ENCODE data around the gene RHOF. TPM values are rescaled to one million over a fixed set of nuclear protein-coding genes. Genes with fewer than 3 reads are reported as not detected.

RHOF gene
- total and polyA plus RNA-seq, 8 donors, result 3.2 to 105 (median 23.3) TPM

DNA sequence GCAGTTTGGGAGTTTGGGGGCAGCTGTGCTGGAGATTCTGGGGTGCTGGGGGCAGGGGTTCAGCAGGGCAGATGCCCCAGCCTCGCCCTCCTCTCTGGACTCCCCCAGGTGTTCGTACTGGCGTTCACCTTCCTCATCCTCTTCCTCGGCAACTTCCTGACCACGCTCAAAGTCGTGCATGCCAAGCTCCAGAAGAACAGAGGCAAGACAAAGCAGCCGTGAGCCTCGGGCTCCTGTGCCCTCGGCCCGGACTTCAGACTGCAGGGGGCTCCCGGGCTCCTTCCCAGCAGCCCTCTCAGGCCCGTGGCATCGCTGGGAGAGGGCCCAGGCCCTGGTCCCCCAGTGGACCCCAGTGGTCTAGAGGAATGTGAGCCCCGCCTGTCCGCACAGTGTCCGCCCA, 18.0 kb downstream of the RHOF start:
- Histone ChIP-seq H3K4me1 (peaks cover 8 to 27% (median 13%) of the 10 kb centered on the region in 4 donors), H3K4me3 (no peak overlapping the region), H3K27ac (peak overlapping the region in 1 of 5 donors; percentile 41), H3K27me3 (no peaks in the 10 kb centered on the region), H3K36me3 (peaks cover 3 to 29% (median 23%) of the 10 kb centered on the region in 4 donors), H3K9me3 (no peaks in the 10 kb centered on the region)
- WGBS, 5 donors, result 79 to 95% (median 85%) methylated on average over 4 to 16 of the region's 16 CpGs
- no peak for DNase-seq
- no peak for TF ChIP-seq POLR2AphosphoS5 (IDR thresholded peaks at IDR 0.05)
- TF ChIP-seq EP300 (IDR thresholded peaks at IDR 0.05), result no peak
- no peak for TF ChIP-seq CTCF (IDR thresholded peaks at IDR 0.05)
- TF ChIP-seq POLR2A (IDR thresholded peaks at IDR 0.05), result no peak
- intact Hi-C loops (cut with DNase I; ENCODE audit: low total_unique reads), result loop anchor here (5.0 kb wide), 1 partner anchor 37 kb away; no protein-coding TSS in a partner anchor

GRCh38 chr12:121774968-121775474, 18.5 kb downstream of the RHOF start:
- intact Hi-C loops (cut with DNase I; ENCODE audit: low total_unique reads), result loop anchor here (5.0 kb wide), 2 partner anchors 37 to 78 kb away; no protein-coding TSS in a partner anchor
- Histone ChIP-seq H3K36me3 (peaks cover 0 to 24% (median 19%) of the 10 kb centered on the region in 4 donors), H3K4me1 (peaks cover 8 to 27% (median 13%) of the 10 kb centered on the region in 4 donors), H3K27me3 (no peaks in the 10 kb centered on the region), H3K4me3 (no peak overlapping the region), H3K9me3 (no peaks in the 10 kb centered on the region), H3K27ac (peak overlapping the region in 1 of 5 donors; percentile 41)
- TF ChIP-seq POLR2AphosphoS5 (IDR thresholded peaks at IDR 0.05), result no peak
- no peak for TF ChIP-seq EP300 (IDR thresholded peaks at IDR 0.05)
- no peak for TF ChIP-seq POLR2A (IDR thresholded peaks at IDR 0.05)
- TF ChIP-seq CTCF (IDR thresholded peaks at IDR 0.05), result no peak
- DNase-seq, result no peak
- WGBS, 5 donors, result 80 to 89% (median 87%) methylated on average over 9 to 14 of the region's 14 CpGs

GRCh38 chr12:121773011-121773777, 20.3 kb downstream of the RHOF start:
- intact Hi-C loops (cut with DNase I; ENCODE audit: low total_unique reads), result loop anchor here (5.0 kb wide), 1 partner anchor 76 kb away; no protein-coding TSS in a partner anchor
- 28 to 37% (median 31%) methylated on average over 14 of the region's 14 CpGs for WGBS, 5 donors
- Histone ChIP-seq H3K27me3 (no peaks in the 10 kb centered on the region), H3K9me3 (no peaks in the 10 kb centered on the region), H3K4me3 (no peak overlapping the region), H3K36me3 (peaks cover 0 to 7% (median 2%) of the 10 kb centered on the region in 4 donors), H3K4me1 (peaks cover 8 to 34% (median 18%) of the 10 kb centered on the region in 4 donors), H3K27ac (peak overlapping the region in 2 of 5 donors; percentile 40 to 61)
- peak; percentile 79 to 91 for DNase-seq
- TF ChIP-seq CTCF (IDR thresholded peaks at IDR 0.05) (peak in 5 of 7 experiments; percentile 57 to 90 (median 85)), POLR2A (IDR thresholded peaks at IDR 0.05) (no peak), POLR2AphosphoS5 (IDR thresholded peaks at IDR 0.05) (peak in 1 of 3 donors; percentile 42)

- Histone ChIP-seq H3K4me1 (peaks cover 3 to 50% (median 25%) of the 10 kb centered on the region in 4 donors), H3K27me3 (no peaks in the 10 kb centered on the region), H3K27ac (peak overlapping the region in 1 of 5 donors; percentile 1), H3K4me3 (no peak overlapping the region), H3K9me3 (no peaks in the 10 kb centered on the region), H3K36me3 (peaks cover 0 to 4% (median 0%) of the 10 kb centered on the region in 4 donors)
- 85 to 90% (median 87%) methylated on average over 25 of the region's 25 CpGs for WGBS, 5 donors
- intact Hi-C loops (cut with DNase I; ENCODE audit: low total_unique reads), result loop anchor here (5.0 kb wide), 1 partner anchor 74 kb away; no protein-coding TSS in a partner anchor
- TF ChIP-seq POLR2AphosphoS5 (IDR thresholded peaks at IDR 0.05), result no peak
- no peak for TF ChIP-seq EP300 (IDR thresholded peaks at IDR 0.05)
- no peak for TF ChIP-seq POLR2A (IDR thresholded peaks at IDR 0.05)
- no peak for TF ChIP-seq CTCF (IDR thresholded peaks at IDR 0.05)
- DNase-seq, result no peak
Observed at GRCh38 chr12:121770813-121771625, 22.5 kb downstream of the RHOF start.

All from stomach (tissue), 9 donors.